Measurements from ENCODE around the gene OR10X1.

- no peak for TF ChIP-seq CTCF (IDR thresholded peaks at IDR 0.05; ENCODE audit: low read depth, low read length)
- no peak for TF ChIP-seq EZH2phosphoT487 (IDR thresholded peaks at IDR 0.05; ENCODE audit: low read depth)
Measured at GRCh38 chr1:158611916-158612315, 32.2 kb upstream of the OR10X1 start.
